ENCODE data around the gene SLBP.

Gene SLBP

GRCh38 chr4:1726146-1726934, 14.2 kb upstream of the SLBP start:
- DNase-seq (ENCODE audit: low spot score) = peak; percentile 88

GRCh38 chr4:1725521-1725920, 13.4 kb upstream of the SLBP start:
- DNase-seq (ENCODE audit: low spot score) = no peak

GRCh38 chr4:1723131-1723801, 11.1 kb upstream of the SLBP start:
- DNase-seq (ENCODE audit: low spot score) = peak; percentile 67

- no peak for DNase-seq (ENCODE audit: low spot score)
Measured at GRCh38 chr4:1722551-1723118, 10.5 kb upstream of the SLBP start.

- DNase-seq (ENCODE audit: low spot score) = no peak
Measured at GRCh38 chr4:1721666-1722550, 9.8 kb upstream of the SLBP start.

- DNase-seq (ENCODE audit: low spot score) = peak; percentile 97
Measured at GRCh38 chr4:1721003-1721665, 9.0 kb upstream of the SLBP start, which contains the start of the genes TACC3 and TMEM129. TACC3 (plus strand) TSS chr4:1721521; CDS start chr4:1723422, 1,901 bp downstream. TMEM129 (minus strand) TSS chr4:1721323; CDS start chr4:1720837, 486 bp downstream.

GRCh38 chr4:1720163-1720983, 8.3 kb upstream of the SLBP start:
- DNase-seq (ENCODE audit: low spot score) = no peak

- no peak for DNase-seq (ENCODE audit: low spot score)
Measured at GRCh38 chr4:1718095-1718850, 6.2 kb upstream of the SLBP start.

GRCh38 chr4:1717129-1718094, 5.3 kb upstream of the SLBP start:
- DNase-seq (ENCODE audit: low spot score) = no peak

- DNase-seq (ENCODE audit: low spot score) = no peak
Measured at GRCh38 chr4:1716065-1716945, 4.2 kb upstream of the SLBP start.

- DNase-seq (ENCODE audit: low spot score) = no peak
Measured at GRCh38 chr4:1715002-1715758, 3.1 kb upstream of the SLBP start.

- DNase-seq (ENCODE audit: low spot score) = no peak
Measured at GRCh38 chr4:1714303-1715001, 2.3 kb upstream of the SLBP start.

GRCh38 chr4:1713003-1713851, 1.1 kb upstream of the SLBP start:
- DNase-seq (ENCODE audit: low spot score) = no peak

GRCh38 chr4:1711571-1712215, 426 bp downstream of the SLBP start:
- DNase-seq (ENCODE audit: low spot score) = no peak
